Muscle of back (tissue), 11 donors: ENCODE results near the gene PXN. TPM values are rescaled to one million over a fixed set of nuclear protein-coding genes. Genes with fewer than 3 reads are reported as not detected.

Source experiments
- DNase-seq, 3 donors: peaks; one replicate each; pipeline versions ENCODE4 v3.0.0 to v3.0.0-alpha.2; 2013
- polyA plus RNA-seq, 10 donors: library from polyadenylated mRNA; unstranded; fragments of 120-200 nt; gene quantifications; one replicate each; pipeline ENCODE4 v1.2.1, GENCODE V29; 2013; ENCODE audit not compliant: insufficient read length in 10 of 10

PXN gene
- polyA plus RNA-seq, 10 donors, result 88.7 to 164 (median 134) TPM

DNA sequence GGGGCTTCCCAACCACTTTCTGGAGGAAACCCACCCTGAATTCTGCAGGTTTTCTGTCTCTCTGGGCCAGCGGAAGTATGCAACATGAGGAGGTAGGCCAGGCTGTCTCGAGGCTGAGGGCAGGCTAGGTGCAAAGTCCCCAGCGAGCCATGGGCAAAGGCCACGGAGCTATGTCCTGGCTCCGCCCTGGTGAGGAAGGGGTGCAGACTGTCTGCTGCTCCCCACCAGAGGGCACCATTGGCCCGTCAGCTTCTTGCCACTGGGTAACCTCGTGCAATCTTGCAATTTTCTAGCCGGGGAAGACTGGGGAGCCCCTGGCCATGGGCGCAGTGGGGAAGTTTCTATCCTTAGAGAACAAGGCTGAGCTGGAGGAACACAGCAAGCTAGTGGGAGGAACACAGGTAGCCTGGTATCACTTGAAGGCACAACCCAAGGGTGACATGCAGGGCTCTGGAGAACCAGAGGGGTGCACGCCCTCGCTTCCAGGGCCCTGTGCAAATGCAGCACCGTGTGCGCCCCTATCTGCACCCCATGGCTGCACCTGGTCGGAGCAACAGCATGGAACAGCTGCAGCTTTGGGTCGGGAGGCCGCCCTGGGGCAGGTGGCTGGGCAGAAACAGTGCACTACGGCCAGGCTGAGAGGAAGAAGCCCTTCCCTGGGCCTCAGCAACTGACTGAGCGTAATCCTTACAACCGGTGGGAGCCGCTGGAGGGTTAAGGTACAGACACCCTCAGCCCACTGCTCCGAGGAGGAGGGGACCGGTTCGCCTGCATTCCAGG is 37.0 kb downstream of the PXN start:
- DNase-seq, result peak; percentile 79 to 94 (median 89)

DNA sequence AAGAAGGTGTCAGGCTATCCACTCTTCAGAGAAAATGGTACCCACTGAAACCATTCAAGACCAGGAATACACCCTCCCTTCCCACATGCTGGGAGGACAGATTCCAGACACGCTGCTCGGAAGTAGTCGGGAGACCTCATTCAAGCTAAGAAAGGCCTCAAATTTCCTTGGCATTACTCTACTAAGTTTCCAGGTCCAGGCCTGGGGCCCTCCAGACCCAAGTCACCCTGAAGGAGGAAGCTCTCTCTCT is 37.6 kb downstream of the PXN start:
- DNase-seq, result no peak

- no peak for DNase-seq
These were observed 38.1 kb downstream of the PXN start for GRCh38 chr12:120227233-120228040.

DNA sequence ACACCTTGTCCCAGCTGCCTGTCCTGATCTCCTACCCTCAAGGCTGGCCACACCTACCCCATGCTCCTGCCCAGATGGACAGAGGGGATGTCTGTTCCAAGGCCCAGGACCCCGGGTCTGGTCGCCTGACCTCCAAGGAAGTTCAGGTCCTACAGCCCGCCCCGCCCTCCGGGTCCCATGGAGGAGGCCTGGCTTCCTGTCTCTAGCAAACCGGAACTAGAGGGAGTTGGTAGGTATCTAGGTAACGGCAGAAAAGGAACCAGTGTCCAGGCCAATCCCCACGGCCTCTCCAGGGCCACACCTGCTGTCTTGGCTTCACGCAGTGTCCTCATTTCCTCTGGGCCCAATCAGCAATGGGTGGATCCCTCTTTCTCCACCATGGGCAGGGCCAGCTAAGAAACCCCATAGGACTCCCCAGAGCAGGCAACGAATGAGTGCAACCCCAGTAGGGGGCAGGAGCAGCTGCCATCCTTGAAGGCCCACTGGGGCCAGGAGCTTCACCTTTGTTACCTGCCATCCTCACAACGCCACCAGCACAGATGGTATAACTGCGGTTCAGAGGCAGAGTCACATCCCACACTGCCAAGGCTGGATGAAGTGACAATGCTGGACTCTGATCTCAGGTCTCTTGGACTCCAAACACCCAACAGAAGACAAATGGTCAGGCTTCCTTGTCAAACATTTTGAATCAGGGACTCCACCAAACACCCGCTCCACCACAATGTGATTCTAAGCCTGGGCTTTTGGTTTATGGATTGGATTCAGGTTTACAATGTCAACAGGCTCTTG is 39.5 kb downstream of the PXN start:
- DNase-seq, result no peak

GRCh38 chr12:120225200-120225558 is 40.4 kb downstream of the PXN start:
- DNase-seq, result no peak

DNA sequence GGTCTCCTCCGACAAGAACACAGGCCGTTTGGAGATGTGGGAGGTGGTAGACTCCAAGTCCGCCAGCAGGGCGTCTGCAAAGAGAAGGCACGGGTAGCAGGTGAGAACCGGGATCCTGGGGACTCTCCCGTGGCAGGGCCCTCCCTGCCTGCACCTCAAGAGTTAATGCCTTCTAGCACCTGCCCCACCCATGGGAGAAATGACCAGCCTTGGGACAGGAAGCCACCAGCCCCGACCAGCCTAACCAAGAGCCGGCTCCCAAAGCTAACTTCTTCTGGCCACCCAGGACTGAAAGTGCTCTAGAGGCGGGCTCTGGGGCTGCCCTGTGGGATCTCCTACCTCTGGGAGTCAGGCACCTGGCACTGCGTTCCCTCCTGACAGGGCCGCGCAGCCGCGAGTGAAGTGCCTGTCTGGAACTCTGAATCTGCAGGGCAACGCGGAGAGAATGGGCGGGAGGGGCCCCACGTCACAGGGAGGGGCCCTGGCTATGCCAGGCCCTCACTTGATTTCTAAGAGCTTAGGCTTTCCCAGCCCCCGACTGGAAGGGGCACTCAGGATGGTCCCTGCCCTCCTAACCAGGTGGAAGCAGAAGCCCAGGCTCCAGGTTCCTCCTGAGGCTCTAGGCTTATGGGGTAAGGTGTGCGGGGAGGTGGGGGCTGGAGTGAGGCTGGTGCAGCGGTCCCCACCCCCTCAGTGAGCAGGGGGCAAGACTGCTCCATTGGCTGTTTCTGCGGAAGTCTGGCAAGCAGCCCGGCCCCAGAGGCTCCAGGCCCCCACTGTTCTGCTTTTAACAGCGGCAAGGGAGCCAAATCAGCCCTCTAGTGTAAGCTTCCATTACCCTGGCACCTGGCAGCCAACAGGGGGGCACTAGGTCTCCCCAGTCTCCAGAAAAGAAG is 41.0 kb downstream of the PXN start:
- DNase-seq, result no peak

GRCh38 chr12:120223458-120224303 is 41.8 kb downstream of the PXN start:
- no peak for DNase-seq

- DNase-seq, result no peak
These were observed 43.2 kb downstream of the PXN start for GRCh38 chr12:120222288-120222832.

- no peak for DNase-seq
These were observed 44.0 kb downstream of the PXN start for GRCh38 chr12:120221576-120221900.

DNA sequence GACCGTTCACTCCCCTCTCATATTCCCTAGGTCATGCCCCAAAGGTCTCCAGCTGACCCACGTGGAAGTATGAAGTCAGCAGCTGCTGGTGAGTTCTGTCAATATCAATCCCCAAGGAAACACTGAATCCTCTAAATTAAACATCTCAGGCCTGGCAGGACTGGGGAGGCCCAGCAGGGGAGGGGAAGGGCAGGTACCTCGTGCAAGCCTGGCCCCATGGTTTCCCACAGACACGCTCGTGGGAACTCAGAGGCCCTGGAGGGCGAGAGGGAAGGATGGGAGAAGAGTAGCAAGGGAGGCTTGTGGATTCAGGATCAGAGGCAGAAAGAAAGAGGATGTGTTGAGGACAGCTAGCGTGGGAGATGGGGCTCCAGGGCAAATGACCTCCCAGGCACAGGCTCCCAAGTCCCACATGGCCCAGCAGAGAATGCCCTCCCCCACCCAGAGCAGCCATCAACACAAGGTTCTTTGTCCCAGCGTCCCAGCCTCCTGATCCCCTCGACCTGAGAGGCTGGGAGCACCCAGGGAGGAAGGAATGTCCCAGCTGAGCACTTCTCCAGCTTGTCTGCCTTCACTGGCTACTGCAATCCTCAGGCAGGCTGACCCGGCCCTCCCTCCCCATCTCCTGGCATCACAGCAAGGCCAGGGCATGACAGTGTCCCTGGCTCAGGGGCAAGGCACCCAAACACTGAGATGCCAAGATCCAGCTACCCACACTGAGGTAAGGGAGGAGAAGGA is 44.5 kb downstream of the PXN start:
- DNase-seq, result no peak

DNA sequence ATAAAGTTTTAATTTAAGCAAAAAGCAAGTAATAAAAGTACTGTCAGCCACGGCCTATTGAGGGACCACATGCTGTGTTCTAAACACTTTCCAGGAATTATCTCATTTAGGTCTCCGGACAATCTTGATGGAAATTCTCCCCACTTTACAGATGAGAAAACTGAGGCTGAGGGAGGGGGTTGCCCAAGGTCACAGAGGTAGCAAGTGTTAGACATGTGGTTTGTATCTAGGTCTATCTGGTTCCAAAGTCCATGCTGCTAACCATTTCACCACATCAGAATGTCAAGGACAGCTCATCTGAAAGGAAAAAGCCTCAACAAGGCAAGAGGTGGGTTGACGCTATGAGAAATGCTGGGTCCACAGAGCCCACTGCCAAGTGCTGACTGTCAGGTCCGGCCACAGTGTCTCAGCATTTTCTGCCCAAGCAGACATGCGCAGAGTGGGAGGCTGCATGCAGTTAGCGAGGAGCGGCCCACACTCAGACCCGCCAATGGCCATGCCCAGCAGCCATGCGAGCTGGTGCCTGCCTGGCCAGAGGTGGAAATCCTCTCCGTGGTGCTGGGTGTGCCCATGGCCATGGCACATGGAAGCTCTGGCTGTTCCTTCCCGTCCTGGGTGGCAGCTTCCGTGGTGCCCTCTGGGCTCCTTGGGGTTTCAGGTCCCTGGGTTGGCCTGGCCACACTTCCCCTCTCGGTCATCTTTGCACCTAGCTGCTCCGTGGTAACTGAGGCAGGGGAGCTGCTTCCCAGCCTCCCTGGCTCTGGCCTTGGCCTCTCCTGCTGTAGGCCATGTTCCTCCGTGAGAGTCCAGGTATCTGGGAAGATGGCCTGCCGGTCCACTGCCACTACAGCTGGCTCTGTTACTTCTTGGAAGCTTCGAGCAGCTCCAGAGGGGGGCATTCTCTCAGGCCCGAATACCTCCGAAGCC is 46.6 kb downstream of the PXN start:
- no peak for DNase-seq

- DNase-seq, result no peak
These were observed 48.6 kb downstream of the PXN start for GRCh38 chr12:120216742-120217605.

GRCh38 chr12:120215766-120216735 is 49.5 kb downstream of the PXN start:
- DNase-seq, result peak in 1 of 3 donors; percentile 8

GRCh38 chr12:120215357-120215735 is 50.2 kb downstream of the PXN start:
- DNase-seq, result no peak

GRCh38 chr12:120214626-120215356 is 50.7 kb downstream of the PXN start:
- no peak for DNase-seq

GRCh38 chr12:120213758-120214157 is 51.8 kb downstream of the PXN start:
- no peak for DNase-seq
